Kidney glomerular epithelial cell (primary cell): Measurements from ENCODE around the gene GPX4.

Experiments used
- DNase-seq: peaks from one replicate; lab custom pipeline; 2025; lab: John Stamatoyannopoulos, UW

Gene GPX4

GRCh38 chr19:1103708-1104310 lies at the start of gene GPX4:
Gene GPX4, plus strand, starts transcription at chr19:1103994. Its CDS starts 50 bp downstream, at chr19:1104044.
- peak; percentile 98 for DNase-seq

- no peak for DNase-seq
These were observed 49.4 kb upstream of the GPX4 start for GRCh38 chr19:1054102-1055027.

- DNase-seq = no peak
These were observed 48.8 kb upstream of the GPX4 start for GRCh38 chr19:1055028-1055425.

GRCh38 chr19:1055886-1056620 lies 47.7 kb upstream of the GPX4 start:
- DNase-seq = no peak

- DNase-seq = peak; percentile 46
These were observed 46.5 kb upstream of the GPX4 start for GRCh38 chr19:1057176-1057855.

GRCh38 chr19:1058112-1058511 lies 45.7 kb upstream of the GPX4 start:
- DNase-seq = no peak

- no peak for DNase-seq
These were observed 43.1 kb upstream of the GPX4 start for GRCh38 chr19:1060689-1061088.

- no peak for DNase-seq
These were observed 41.8 kb upstream of the GPX4 start for GRCh38 chr19:1061987-1062386.

GRCh38 chr19:1062387-1063029 lies 41.3 kb upstream of the GPX4 start:
- no peak for DNase-seq

- no peak for DNase-seq
These were observed 40.5 kb upstream of the GPX4 start for GRCh38 chr19:1063030-1063908.

GRCh38 chr19:1063909-1064660 lies 39.7 kb upstream of the GPX4 start:
- no peak for DNase-seq

GRCh38 chr19:1064661-1065605 lies 38.9 kb upstream of the GPX4 start:
- peak; percentile 49 for DNase-seq

- DNase-seq = no peak
These were observed 38.1 kb upstream of the GPX4 start for GRCh38 chr19:1065606-1066109.

- DNase-seq = no peak
These were observed 37.5 kb upstream of the GPX4 start for GRCh38 chr19:1066251-1066747.

- no peak for DNase-seq
These were observed 37.0 kb upstream of the GPX4 start, which contains the start of gene ARHGAP45 for GRCh38 chr19:1066748-1067340. Gene ARHGAP45, plus strand, starts transcription at chr19:1067167. Its CDS starts 239 bp downstream, at chr19:1067406.

- DNase-seq = no peak
These were observed 36.3 kb upstream of the GPX4 start for GRCh38 chr19:1067341-1067957.
